ENCODE measurements around the gene CMTM8.
"Not testable (repeated sequence)": the region's sequence is repeated elsewhere in the genome, so short reads cannot be mapped to it uniquely, and the experiment has no call there.

The CMTM8 gene

GRCh38 chr3:32222950-32223349 lies 15.5 kb upstream of the CMTM8 start:
- FAIRE-seq (no peak), DNase-seq (ENCODE audit: insufficient read length, low spot score) (no peak)
- TF ChIP-seq SPI1 (IDR thresholded peaks at IDR 0.05; ENCODE audit: low read depth, low read length): no peak
- no peak for TF ChIP-seq POLR2A (IDR thresholded peaks at IDR 0.05; ENCODE audit: low read depth, low read length)
- TF ChIP-seq POU2F2 (IDR thresholded peaks at IDR 0.05; ENCODE audit: low read depth, low read length): no peak
- no peak for TF ChIP-seq POLR2AphosphoS5 (IDR thresholded peaks at IDR 0.05; ENCODE audit: low read depth, low read length)
- TF ChIP-seq PAX5 (IDR thresholded peaks at IDR 0.05; ENCODE audit: insufficient read depth, low read length, severe bottlenecking): no peak

- TF ChIP-seq POU2F2 (IDR thresholded peaks at IDR 0.05; ENCODE audit: low read depth, low read length) (no peak), POLR2AphosphoS5 (IDR thresholded peaks at IDR 0.05; ENCODE audit: low read depth, low read length) (no peak), SPI1 (IDR thresholded peaks at IDR 0.05; ENCODE audit: low read depth, low read length) (no peak), PAX5 (IDR thresholded peaks at IDR 0.05; ENCODE audit: insufficient read depth, low read length, severe bottlenecking) (no peak), TAF1 (IDR thresholded peaks at IDR 0.05; ENCODE audit: low read depth, low read length) (no peak), POLR2A (IDR thresholded peaks at IDR 0.05; ENCODE audit: low read depth, low read length) (no peak)
- FAIRE-seq (no peak), DNase-seq (ENCODE audit: insufficient read length, low spot score) (no peak)
Observed at GRCh38 chr3:32224016-32224516, 14.4 kb upstream of the CMTM8 start.

GRCh38 chr3:32226875-32227500 lies 11.5 kb upstream of the CMTM8 start:
- no peak for TF ChIP-seq POLR2A (IDR thresholded peaks at IDR 0.05; ENCODE audit: low read depth, low read length)
- no peak for TF ChIP-seq POLR2AphosphoS5 (IDR thresholded peaks at IDR 0.05; ENCODE audit: low read depth, low read length)
- TF ChIP-seq TAF1 (IDR thresholded peaks at IDR 0.05; ENCODE audit: low read depth, low read length): no peak
- TF ChIP-seq POU2F2 (IDR thresholded peaks at IDR 0.05; ENCODE audit: low read depth, low read length): no peak
- TF ChIP-seq SPI1 (IDR thresholded peaks at IDR 0.05; ENCODE audit: low read depth, low read length): no peak
- TF ChIP-seq PAX5 (IDR thresholded peaks at IDR 0.05; ENCODE audit: insufficient read depth, low read length, severe bottlenecking): no peak
- FAIRE-seq (no peak), DNase-seq (ENCODE audit: insufficient read length, low spot score) (no peak)

- FAIRE-seq; DNase-seq (ENCODE audit: insufficient read length, low spot score): not testable (repeated sequence)
Observed at GRCh38 chr3:32228743-32229142, 9.7 kb upstream of the CMTM8 start.

- no peak for TF ChIP-seq TAF1 (IDR thresholded peaks at IDR 0.05; ENCODE audit: low read depth, low read length)
- no peak for DNase-seq (ENCODE audit: insufficient read length, low spot score)
- FAIRE-seq: no peak
Observed at GRCh38 chr3:32229565-32229964, 8.9 kb upstream of the CMTM8 start.

- FAIRE-seq (no peak), DNase-seq (ENCODE audit: insufficient read length, low spot score) (no peak)
- TF ChIP-seq POU2F2 (IDR thresholded peaks at IDR 0.05; ENCODE audit: low read depth, low read length) (no peak), PAX5 (IDR thresholded peaks at IDR 0.05; ENCODE audit: insufficient read depth, low read length, severe bottlenecking) (no peak), POLR2A (IDR thresholded peaks at IDR 0.05; ENCODE audit: low read depth, low read length) (no peak), SPI1 (IDR thresholded peaks at IDR 0.05; ENCODE audit: low read depth, low read length) (no peak), TAF1 (IDR thresholded peaks at IDR 0.05; ENCODE audit: low read depth, low read length) (no peak), POLR2AphosphoS5 (IDR thresholded peaks at IDR 0.05; ENCODE audit: low read depth, low read length) (no peak)
Observed at GRCh38 chr3:32236377-32236776, 2.1 kb upstream of the CMTM8 start.

GRCh38 chr3:32237670-32238452 lies 619 bp upstream of the CMTM8 start:
- DNase-seq (ENCODE audit: insufficient read length, low spot score) (no peak), FAIRE-seq (no peak)
- TF ChIP-seq POLR2A (IDR thresholded peaks at IDR 0.05; ENCODE audit: low read depth, low read length) (no peak), POU2F2 (IDR thresholded peaks at IDR 0.05; ENCODE audit: low read depth, low read length) (no peak), PAX5 (IDR thresholded peaks at IDR 0.05; ENCODE audit: insufficient read depth, low read length, severe bottlenecking) (no peak), SPI1 (IDR thresholded peaks at IDR 0.05; ENCODE audit: low read depth, low read length) (no peak)

- FAIRE-seq (no peak), DNase-seq (ENCODE audit: insufficient read length, low spot score) (no peak)
- TF ChIP-seq POLR2AphosphoS5 (IDR thresholded peaks at IDR 0.05; ENCODE audit: low read depth, low read length) (no peak), PAX5 (IDR thresholded peaks at IDR 0.05; ENCODE audit: insufficient read depth, low read length, severe bottlenecking) (no peak), POU2F2 (IDR thresholded peaks at IDR 0.05; ENCODE audit: low read depth, low read length) (no peak), SPI1 (IDR thresholded peaks at IDR 0.05; ENCODE audit: low read depth, low read length) (no peak), TAF1 (IDR thresholded peaks at IDR 0.05; ENCODE audit: low read depth, low read length) (no peak)
Observed at GRCh38 chr3:32239307-32240158, 1.1 kb downstream of the CMTM8 start.

- FAIRE-seq (no peak), DNase-seq (ENCODE audit: insufficient read length, low spot score) (peak; percentile 35)
- TF ChIP-seq TAF1 (IDR thresholded peaks at IDR 0.05; ENCODE audit: low read depth, low read length) (no peak), POLR2AphosphoS5 (IDR thresholded peaks at IDR 0.05; ENCODE audit: low read depth, low read length) (no peak), PAX5 (IDR thresholded peaks at IDR 0.05; ENCODE audit: insufficient read depth, low read length, severe bottlenecking) (no peak), POU2F2 (IDR thresholded peaks at IDR 0.05; ENCODE audit: low read depth, low read length) (no peak), SPI1 (IDR thresholded peaks at IDR 0.05; ENCODE audit: low read depth, low read length) (no peak), POLR2A (IDR thresholded peaks at IDR 0.05; ENCODE audit: low read depth, low read length) (no peak)
Observed at GRCh38 chr3:32240159-32240545, 1.7 kb downstream of the CMTM8 start.

Data from GM12891 (cell line).